Fibroblast of lung (primary cell): ENCODE measurements around the gene GAS2L2. TPM values are rescaled to one million over a fixed set of nuclear protein-coding genes. Genes with fewer than 3 reads are reported as not detected.
A peak's percentile ranks its signal among the peaks of the same experiment; 100 is the strongest.

Experiments used
- DNase-seq, 2 donors: peaks; one replicate each; pipeline versions ENCODE4 v3.0.0 to v3.0.0-alpha.2; 2010; ENCODE audit warnings: low read depth in 2 of 2
- H2AFZ ChIP-seq: 2 replicates; pipeline ENCODE4 v1.5.1; 2012; ENCODE audit warnings: low read length, control low read depth, inconsistent platforms
- H3K27ac ChIP-seq: 2 replicates; pipeline ENCODE4 v1.5.1; 2011; ENCODE audit warnings: low read length, control low read depth; ENCODE audit not compliant: insufficient read depth
- H3K27me3 ChIP-seq: 2 replicates; pipeline ENCODE4 v1.5.1; 2011; ENCODE audit warnings: mild to moderate bottlenecking, low read length; ENCODE audit not compliant: control insufficient read depth, insufficient read depth
- H3K36me3 ChIP-seq: 2 replicates; pipeline ENCODE4 v1.5.1; 2011; ENCODE audit warnings: low read length; ENCODE audit not compliant: control insufficient read depth, insufficient read depth
- H3K4me1 ChIP-seq: 2 replicates; pipeline ENCODE4 v1.5.1; 2011; ENCODE audit warnings: low read length; ENCODE audit not compliant: control insufficient read depth, insufficient read depth; ENCODE audit errors: extremely low read depth
- H3K4me2 ChIP-seq: 2 replicates; pipeline ENCODE4 v1.5.1; 2011; ENCODE audit warnings: low read length, control low read depth; ENCODE audit not compliant: insufficient read depth; ENCODE audit errors: extremely low read depth
- H3K4me3 ChIP-seq, 4 experiments: fragments of 200-600 bp in 1 of 4; sonication (generic) in 1 of 4; replicated peaks in 1 of 4; 2 replicates each; pipeline ENCODE4 v1.5.1; 2011 to 2016; ENCODE audit warnings: low read length in 4 of 4, low read depth in 3 of 4, mild to moderate bottlenecking in 3 of 4, control low read depth in 2 of 4, inconsistent platforms in 1 of 4, mixed read lengths in 1 of 4; ENCODE audit not compliant: insufficient read depth in 1 of 4; ENCODE audit errors: control extremely low read depth in 1 of 4
- H3K79me2 ChIP-seq: 2 replicates; pipeline ENCODE4 v1.5.1; 2012; ENCODE audit warnings: mild to moderate bottlenecking, low read length, inconsistent platforms; ENCODE audit not compliant: control insufficient read depth, insufficient read depth
- H3K9ac ChIP-seq: 2 replicates; pipeline ENCODE4 v1.5.1; 2011; ENCODE audit warnings: mild to moderate bottlenecking, low read length, control low read depth; ENCODE audit not compliant: insufficient read depth
- H3K9me3 ChIP-seq: 2 replicates; pipeline ENCODE4 v1.5.1; 2012; ENCODE audit warnings: low read depth, low read length; ENCODE audit not compliant: control insufficient read depth, insufficient read depth
- H4K20me1 ChIP-seq: 2 replicates; pipeline ENCODE4 v1.5.1; 2011; ENCODE audit warnings: low read length; ENCODE audit not compliant: control insufficient read depth, insufficient read depth; ENCODE audit errors: extremely low read depth
- CTCF ChIP-seq, 2 donors: IDR thresholded peaks in 1 of 2; conservative IDR thresholded peaks in 1 of 2; 1 replicate in 1 of 2; 2 replicates in 1 of 2; pipeline ENCODE4 v1.5.1; 2011 to 2012; ENCODE audit warnings: low read length in 2 of 2, control low read depth in 1 of 2, inconsistent platforms in 1 of 2, low read depth in 1 of 2, mild to moderate bottlenecking in 1 of 2
- EZH2 ChIP-seq: IDR thresholded peaks from 2 replicates; pipeline ENCODE4 v1.5.1; 2012; ENCODE audit warnings: low read length, control low read depth, mild to moderate bottlenecking; ENCODE audit errors: missing control alignments
- polyA plus RNA-seq, 2 donors: library from polyadenylated mRNA; depleted of rRNA in 1 of 2; stranded (reverse) in 1 of 2; unstranded in 1 of 2; fragments of >200 nt; gene quantifications; 2 replicates each; pipeline ENCODE4 v1.2.1, GENCODE V29; 2011 to 2012; ENCODE audit warnings: missing spikeins in 1 of 2
- total RNA-seq: library from RNA; depleted of rRNA; stranded (reverse); fragments of >200 nt; gene quantifications from 2 replicates; pipeline ENCODE4 v1.2.1, GENCODE V29; 2014

Gene GAS2L2
- total and polyA plus RNA-seq, 2 donors (not counting 1 experiment from before 2014, with no cell fraction given) = not detected

GRCh38 chr17:35769895-35770486 lies 17.0 kb upstream of the GAS2L2 start:
- Histone ChIP-seq H3K79me2 (no peaks in the 10 kb centered on the region), H3K4me1 (peaks cover 2% of the 10 kb centered on the region), H3K9ac (no peak overlapping the region), H3K27me3 (peaks cover 17% of the 10 kb centered on the region), H3K27ac (no peak overlapping the region), H3K4me2 (no peak overlapping the region), H3K9me3 (no peaks in the 10 kb centered on the region), H3K36me3 (no peaks in the 10 kb centered on the region), H4K20me1 (no peaks in the 10 kb centered on the region), H3K4me3 (no peak overlapping the region), H2AFZ (no peak overlapping the region)
- TF ChIP-seq EZH2 (no peak), CTCF (conservative IDR thresholded peaks at IDR 0.05 in 1 of 2, IDR thresholded peaks at IDR 0.05 in 1 of 2; ENCODE audit: low read depth in 1 of 2, low read length in 2 of 2) (no peak)
- DNase-seq = no peak

GRCh38 chr17:35768797-35769196 lies 15.8 kb upstream of the GAS2L2 start:
- H3K9me3 ChIP-seq = no peaks in the 10 kb centered on the region
- H3K4me3 ChIP-seq = no peak overlapping the region

GRCh38 chr17:35766903-35767510 lies 14.0 kb upstream of the GAS2L2 start:
- Histone ChIP-seq H3K4me3 (no peak overlapping the region), H3K79me2 (no peaks in the 10 kb centered on the region), H3K27ac (no peak overlapping the region), H3K4me2 (no peak overlapping the region), H3K4me1 (peaks cover 7% of the 10 kb centered on the region), H3K9me3 (no peaks in the 10 kb centered on the region), H2AFZ (no peak overlapping the region), H3K9ac (no peak overlapping the region), H3K27me3 (peaks cover 15% of the 10 kb centered on the region), H4K20me1 (no peaks in the 10 kb centered on the region), H3K36me3 (no peaks in the 10 kb centered on the region)
- TF ChIP-seq CTCF (conservative IDR thresholded peaks at IDR 0.05 in 1 of 2, IDR thresholded peaks at IDR 0.05 in 1 of 2; ENCODE audit: low read depth in 1 of 2, low read length in 2 of 2) (peak; percentile 59 to 72), EZH2 (no peak)
- peak in 1 of 2 donors; percentile 67 for DNase-seq

More at GRCh38 chr17:35768797-35769196, 15.8 kb upstream of the GAS2L2 start:
- no peak for DNase-seq
- Histone ChIP-seq H3K4me1 (peaks cover 8% of the 10 kb centered on the region), H3K4me2 (no peak overlapping the region), H2AFZ (no peak overlapping the region), H3K9ac (no peak overlapping the region), H3K36me3 (no peaks in the 10 kb centered on the region), H3K79me2 (no peaks in the 10 kb centered on the region), H4K20me1 (no peaks in the 10 kb centered on the region), H3K27ac (no peak overlapping the region), H3K27me3 (peaks cover 16% of the 10 kb centered on the region)
- TF ChIP-seq CTCF (conservative IDR thresholded peaks at IDR 0.05 in 1 of 2, IDR thresholded peaks at IDR 0.05 in 1 of 2; ENCODE audit: low read depth in 1 of 2, low read length in 2 of 2) (no peak), EZH2 (no peak)
